ENCODE measurements around the gene ZNF766. TPM values are rescaled to one million over a fixed set of nuclear protein-coding genes. Genes with fewer than 3 reads are reported as not detected.

Gene ZNF766
- total RNA-seq, 1 donor from 2014 or later, result 66.1 TPM

DNA sequence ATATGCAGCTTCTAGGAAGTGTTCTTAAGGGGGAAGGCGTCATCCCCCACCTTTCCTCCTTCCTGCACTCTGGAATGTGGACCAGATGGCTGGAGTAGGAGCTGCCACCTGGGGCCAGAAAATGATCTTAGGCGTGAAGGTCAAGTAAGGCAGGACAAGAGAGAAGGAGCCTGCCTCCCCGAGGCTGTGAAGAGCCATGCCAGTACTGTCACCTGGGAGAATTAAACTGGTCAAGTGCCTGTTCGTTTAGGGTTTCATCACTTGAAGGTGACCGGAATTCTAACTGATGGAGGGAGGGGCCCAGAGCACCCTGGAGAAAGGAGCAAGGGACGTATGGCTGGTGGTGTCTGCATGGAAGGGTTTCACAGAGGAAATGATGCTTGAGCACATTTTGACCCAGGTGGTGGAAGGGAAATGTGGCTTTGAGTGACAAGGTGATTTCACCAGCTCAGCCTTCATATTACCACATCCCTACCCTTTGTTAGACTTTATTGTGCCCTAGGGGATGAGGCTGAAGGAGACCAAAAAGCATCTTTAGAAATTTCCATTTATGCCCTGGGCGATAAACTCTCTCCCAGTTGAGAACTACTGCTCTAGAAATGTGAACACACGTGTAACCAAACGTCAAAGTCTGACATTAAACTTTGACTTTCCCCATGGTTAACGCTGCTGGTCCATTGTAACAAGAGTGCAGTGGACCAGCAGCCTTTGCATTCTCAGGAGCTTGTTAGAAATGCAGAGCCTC lies 42.0 kb upstream of the ZNF766 start:
- no peaks in the 10 kb centered on the region for H3K27me3 ChIP-seq
- TF ChIP-seq EZH2phosphoT487 (IDR thresholded peaks at IDR 0.05), result no peak
- no peak for TF ChIP-seq EZH2 (IDR thresholded peaks at IDR 0.05)
- no peak for TF ChIP-seq CTCF (IDR thresholded peaks at IDR 0.05)
- no peak overlapping the region for H3K9ac ChIP-seq
- DNase-seq (ENCODE audit: low spot score), result no peak
- H3K4me1 Mint-ChIP-seq, result no peaks in the 10 kb centered on the region
- H3K4me2 ChIP-seq, result no peak overlapping the region
- no peaks in the 10 kb centered on the region for H3K36me3 ChIP-seq
- H3K27ac ChIP-seq, result no peak overlapping the region
- no peak overlapping the region for H2AFZ ChIP-seq (replicated peaks)
- no peaks in the 10 kb centered on the region for H4K20me1 ChIP-seq (ENCODE audit: low read depth)
- H3F3A ChIP-seq (ENCODE audit: low read depth), result no peaks in the 10 kb centered on the region
- H3K4me1 ChIP-seq, result no peaks in the 10 kb centered on the region
- peaks cover 7% of the 10 kb centered on the region for H3K27me3 Mint-ChIP-seq (ENCODE audit: insufficient read depth, low read depth)
- no peak overlapping the region for H3K4me3 ChIP-seq
- H3K9me3 Mint-ChIP-seq, result no peaks in the 10 kb centered on the region
- H3K36me3 Mint-ChIP-seq, result peaks cover 70% of the 10 kb centered on the region
- no peaks in the 10 kb centered on the region for H3K79me2 ChIP-seq (ENCODE audit: low read depth)
- H3K9me3 ChIP-seq (ENCODE audit: low read depth), result no peaks in the 10 kb centered on the region
- H3K27ac Mint-ChIP-seq, result no peak overlapping the region
- H3K4me3 Mint-ChIP-seq, result no peak overlapping the region

DNA sequence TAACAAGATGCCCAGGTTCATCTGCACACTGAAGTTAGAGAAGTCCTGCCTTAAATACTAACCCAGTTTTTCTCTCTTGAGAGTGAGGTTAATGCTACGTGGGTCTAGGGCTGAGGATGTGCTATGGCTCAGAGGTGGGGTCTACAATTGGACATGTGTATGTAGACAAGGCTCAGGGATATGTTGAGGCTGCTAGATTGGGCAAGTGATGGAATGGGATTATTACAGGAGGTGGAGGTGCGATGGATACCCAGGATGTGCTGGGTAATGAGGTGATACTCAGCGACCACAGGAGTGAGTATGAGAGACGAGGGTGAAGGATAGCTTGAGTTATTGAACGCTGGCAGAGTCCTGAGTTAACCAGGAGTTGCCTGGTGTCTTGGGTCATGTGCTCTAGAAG lies 41.4 kb upstream of the ZNF766 start:
- Histone ChIP-seq H3K27me3 (no peaks in the 10 kb centered on the region), H4K20me1 (ENCODE audit: low read depth) (no peaks in the 10 kb centered on the region), H3K27ac (no peak overlapping the region), H3K79me2 (ENCODE audit: low read depth) (no peaks in the 10 kb centered on the region), H3K4me3 (no peak overlapping the region), H3K4me2 (no peak overlapping the region), H3K36me3 (no peaks in the 10 kb centered on the region), H3F3A (ENCODE audit: low read depth) (no peaks in the 10 kb centered on the region), H2AFZ (replicated peaks) (no peak overlapping the region), H3K4me1 (no peaks in the 10 kb centered on the region), H3K9me3 (ENCODE audit: low read depth) (no peaks in the 10 kb centered on the region), H3K9ac (no peak overlapping the region)
- Mint-ChIP-seq H3K36me3 (peaks cover 65% of the 10 kb centered on the region), H3K27ac (no peak overlapping the region), H3K9me3 (no peaks in the 10 kb centered on the region), H3K4me3 (no peak overlapping the region), H3K27me3 (ENCODE audit: insufficient read depth, low read depth) (peaks cover 7% of the 10 kb centered on the region), H3K4me1 (no peaks in the 10 kb centered on the region)
- TF ChIP-seq CTCF (IDR thresholded peaks at IDR 0.05) (no peak), EZH2 (IDR thresholded peaks at IDR 0.05) (no peak), EZH2phosphoT487 (IDR thresholded peaks at IDR 0.05) (no peak)
- no peak for DNase-seq (ENCODE audit: low spot score)

DNA sequence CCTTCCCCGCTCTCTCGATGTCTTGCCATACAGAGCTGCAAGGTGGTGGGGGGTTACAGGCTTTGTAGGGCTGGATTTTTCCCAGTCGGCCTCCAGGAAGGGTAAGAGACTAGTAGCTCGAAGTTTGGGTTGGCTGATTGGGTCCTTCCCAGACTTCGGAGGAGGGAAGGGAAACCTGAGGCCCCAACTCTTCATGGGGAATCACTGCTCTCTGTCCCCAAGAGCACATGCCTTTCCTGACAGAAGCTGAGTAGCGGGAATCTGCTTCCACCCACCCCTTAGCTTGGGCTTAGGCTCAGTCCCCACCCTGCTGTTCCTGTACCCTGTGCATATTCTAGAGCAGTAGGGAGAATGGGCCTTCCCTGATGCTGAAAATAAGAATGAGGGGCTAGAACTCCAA lies 39.9 kb upstream of the ZNF766 start:
- no peak overlapping the region for H3K27ac Mint-ChIP-seq
- no peaks in the 10 kb centered on the region for H3K9me3 Mint-ChIP-seq
- H3K27ac ChIP-seq, result no peak overlapping the region
- no peaks in the 10 kb centered on the region for H3K36me3 ChIP-seq
- no peaks in the 10 kb centered on the region for H3K4me1 Mint-ChIP-seq
- no peaks in the 10 kb centered on the region for H3K27me3 ChIP-seq
- H3K9ac ChIP-seq, result no peak overlapping the region
- no peaks in the 10 kb centered on the region for H3K4me1 ChIP-seq
- DNase-seq (ENCODE audit: low spot score), result no peak
- no peak overlapping the region for H3K4me3 Mint-ChIP-seq
- no peaks in the 10 kb centered on the region for H4K20me1 ChIP-seq (ENCODE audit: low read depth)
- H3K4me2 ChIP-seq, result no peak overlapping the region
- no peaks in the 10 kb centered on the region for H3F3A ChIP-seq (ENCODE audit: low read depth)
- TF ChIP-seq EZH2 (IDR thresholded peaks at IDR 0.05) (no peak), CTCF (IDR thresholded peaks at IDR 0.05) (no peak), EZH2phosphoT487 (IDR thresholded peaks at IDR 0.05) (no peak)
- H3K9me3 ChIP-seq (ENCODE audit: low read depth), result no peaks in the 10 kb centered on the region
- H3K36me3 Mint-ChIP-seq, result peaks cover 49% of the 10 kb centered on the region
- no peak overlapping the region for H3K4me3 ChIP-seq
- H3K27me3 Mint-ChIP-seq (ENCODE audit: insufficient read depth, low read depth), result peaks cover 5% of the 10 kb centered on the region
- no peaks in the 10 kb centered on the region for H3K79me2 ChIP-seq (ENCODE audit: low read depth)
- H2AFZ ChIP-seq (replicated peaks), result no peak overlapping the region

Data from neural progenitor cell (in vitro differentiated cells).